Measurements from ENCODE around the gene KIAA0319L.
"Not testable (repeated sequence)": the region's sequence is repeated elsewhere in the genome, so short reads cannot be mapped to it uniquely, and the experiment has no call there.

The KIAA0319L gene

DNA sequence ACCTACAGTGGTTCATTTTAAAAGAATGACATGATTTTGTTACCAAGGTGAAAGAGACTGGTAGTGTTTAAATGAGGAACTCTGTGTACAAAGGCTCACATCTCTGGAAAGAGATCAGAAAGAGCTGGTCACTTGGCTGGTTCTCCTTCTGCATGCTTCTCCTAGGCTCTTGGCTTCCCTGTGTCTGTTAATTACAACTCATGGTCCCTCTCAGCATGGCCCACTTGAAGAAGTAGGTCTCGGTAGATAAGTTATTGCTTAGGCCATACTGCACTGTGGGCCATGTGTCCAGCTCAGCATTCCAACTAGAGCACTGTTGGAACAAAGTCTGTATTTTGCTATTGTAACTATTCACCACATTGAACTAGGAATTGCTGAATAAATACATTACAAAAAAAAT is 91.1 kb downstream of the KIAA0319L start:
- Histone ChIP-seq H3K36me3 (ENCODE audit: control insufficient read depth, low read depth, low read length) (peaks cover 71% of the 10 kb centered on the region), H3K27ac (ENCODE audit: low read length) (no peak overlapping the region)

DNA sequence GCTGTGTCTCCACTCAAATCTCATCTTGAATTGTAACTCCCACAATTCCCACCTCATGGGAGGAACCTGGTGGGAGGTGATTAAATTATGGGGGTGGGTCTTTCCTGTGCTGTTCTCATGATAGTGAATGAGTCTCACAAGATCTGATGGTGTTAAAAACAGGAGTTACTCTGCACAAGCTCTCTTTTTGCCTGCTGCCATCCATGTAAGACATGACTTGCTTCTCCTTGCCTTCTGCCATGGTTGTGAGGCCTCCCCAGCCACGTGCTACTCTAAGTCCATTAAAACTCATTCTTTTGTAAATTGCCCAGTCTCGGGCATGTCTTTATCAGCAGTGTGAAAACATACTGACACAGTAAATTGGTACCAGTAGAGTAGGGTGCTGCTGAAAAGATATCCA is 93.5 kb downstream of the KIAA0319L start:
- not testable (repeated sequence) for H3K27me3 ChIP-seq (ENCODE audit: control insufficient read depth, insufficient read depth, low read length); H3K4me3 ChIP-seq (ENCODE audit: low read length); H3K9ac ChIP-seq (ENCODE audit: low read length); H3K4me1 ChIP-seq (ENCODE audit: control insufficient read depth, low read depth, low read length); H3K27ac ChIP-seq (ENCODE audit: low read length); H3K9me3 ChIP-seq (ENCODE audit: control insufficient read depth, low read depth, low read length)
- peaks cover 59% of the 10 kb centered on the region for H3K36me3 ChIP-seq (ENCODE audit: control insufficient read depth, low read depth, low read length)

More for the DNA sequence above, 91.1 kb downstream of the KIAA0319L start:
- H3K4me1 ChIP-seq (ENCODE audit: control insufficient read depth, low read depth, low read length) = peaks cover 6% of the 10 kb centered on the region
- no peaks in the 10 kb centered on the region for H3K9me3 ChIP-seq (ENCODE audit: control insufficient read depth, low read depth, low read length)
- H3K27me3 ChIP-seq (ENCODE audit: control insufficient read depth, insufficient read depth, low read length) = no peaks in the 10 kb centered on the region
- no peak overlapping the region for H3K9ac ChIP-seq (ENCODE audit: low read length)
- H3K4me3 ChIP-seq (ENCODE audit: low read length) = no peak overlapping the region

DNA sequence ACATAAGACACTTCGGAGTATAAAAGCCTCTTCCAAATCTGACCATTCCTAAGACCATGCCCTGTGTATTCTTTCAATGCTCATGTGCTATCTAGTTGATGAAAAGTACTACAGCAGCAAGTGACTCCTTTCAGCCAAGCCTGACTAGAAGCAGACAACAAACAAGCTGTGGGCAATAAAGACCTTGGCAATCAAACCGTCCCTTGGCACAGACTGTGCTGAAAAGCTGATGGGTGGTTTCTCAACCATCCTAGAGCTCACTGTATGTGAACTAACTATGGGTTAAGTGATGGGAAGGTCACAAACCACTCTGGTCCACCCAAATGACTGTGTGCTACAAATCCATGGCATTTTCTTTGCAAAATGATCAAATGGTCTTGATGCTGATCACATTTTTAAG is 94.0 kb downstream of the KIAA0319L start:
- Histone ChIP-seq H3K4me3 (ENCODE audit: low read length) (no peak overlapping the region), H3K27me3 (ENCODE audit: control insufficient read depth, insufficient read depth, low read length) (no peaks in the 10 kb centered on the region)

DNA sequence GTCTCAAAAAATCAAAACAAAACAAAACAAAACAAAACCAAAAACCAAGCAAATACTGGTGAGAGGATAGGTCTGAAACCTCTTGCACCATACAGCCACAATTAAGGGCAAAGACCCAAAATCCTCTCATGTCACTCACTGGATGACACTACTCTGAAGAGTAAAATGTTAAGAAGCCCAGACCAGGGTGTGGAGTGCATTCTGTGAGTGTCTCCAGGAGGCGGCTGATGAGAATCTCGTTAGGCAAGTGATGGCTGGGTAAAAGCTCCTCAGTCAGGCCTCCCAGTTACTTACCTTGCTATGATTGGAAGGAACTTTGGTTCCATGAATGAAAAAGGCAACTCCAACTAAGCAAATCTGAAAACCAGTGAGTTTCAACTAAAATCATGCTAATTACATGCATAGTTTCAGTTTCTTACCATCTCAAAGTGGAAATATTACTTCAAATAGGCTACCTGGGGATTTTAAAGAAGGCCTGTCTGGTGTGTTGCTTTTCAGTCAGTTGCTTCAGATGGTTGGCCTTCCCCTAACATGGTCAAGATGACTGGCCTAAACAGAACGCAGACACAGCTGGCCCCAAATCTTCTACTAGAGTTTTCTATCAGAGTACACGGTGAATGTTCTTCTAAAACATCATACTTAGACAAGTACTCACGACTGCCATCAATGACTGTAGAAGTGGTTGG is 95.1 kb downstream of the KIAA0319L start:
- no peak overlapping the region for H3K4me3 ChIP-seq (ENCODE audit: low read length)
- H3K27ac ChIP-seq (ENCODE audit: low read length) = no peak overlapping the region
- H3K4me1 ChIP-seq (ENCODE audit: control insufficient read depth, low read depth, low read length) = no peaks in the 10 kb centered on the region
- H3K9ac ChIP-seq (ENCODE audit: low read length) = no peak overlapping the region
- H3K36me3 ChIP-seq (ENCODE audit: control insufficient read depth, low read depth, low read length) = peaks cover 54% of the 10 kb centered on the region
- no peaks in the 10 kb centered on the region for H3K27me3 ChIP-seq (ENCODE audit: control insufficient read depth, insufficient read depth, low read length)
- H3K9me3 ChIP-seq (ENCODE audit: control insufficient read depth, low read depth, low read length) = no peaks in the 10 kb centered on the region

More for the DNA sequence above, 94.0 kb downstream of the KIAA0319L start:
- Histone ChIP-seq H3K27ac (ENCODE audit: low read length) (no peak overlapping the region), H3K9me3 (ENCODE audit: control insufficient read depth, low read depth, low read length) (no peaks in the 10 kb centered on the region), H3K4me1 (ENCODE audit: control insufficient read depth, low read depth, low read length) (no peaks in the 10 kb centered on the region), H3K9ac (ENCODE audit: low read length) (no peak overlapping the region), H3K36me3 (ENCODE audit: control insufficient read depth, low read depth, low read length) (peaks cover 54% of the 10 kb centered on the region)

DNA sequence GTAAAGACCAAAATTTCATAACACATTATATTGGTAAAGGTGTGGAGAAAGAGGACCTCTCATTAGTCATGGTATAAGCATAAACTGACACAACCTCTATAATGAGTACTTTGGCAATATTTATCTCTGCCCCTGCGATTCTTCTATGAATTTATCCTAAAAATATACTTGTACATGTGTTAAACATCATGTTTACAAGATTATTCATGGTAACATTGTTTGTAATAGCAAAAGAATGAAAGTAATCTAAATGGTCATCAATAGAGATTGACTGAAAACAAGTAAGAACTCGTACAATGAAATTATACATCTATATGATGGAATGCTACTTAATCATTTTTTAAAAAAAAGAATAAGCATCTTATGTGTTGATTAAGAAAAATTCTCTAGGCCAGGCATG is 96.4 kb downstream of the KIAA0319L start:
- Histone ChIP-seq H3K9me3 (ENCODE audit: control insufficient read depth, low read depth, low read length) (no peaks in the 10 kb centered on the region), H3K4me1 (ENCODE audit: control insufficient read depth, low read depth, low read length) (no peaks in the 10 kb centered on the region), H3K27me3 (ENCODE audit: control insufficient read depth, insufficient read depth, low read length) (no peaks in the 10 kb centered on the region), H3K4me3 (ENCODE audit: low read length) (no peak overlapping the region), H3K36me3 (ENCODE audit: control insufficient read depth, low read depth, low read length) (peaks cover 51% of the 10 kb centered on the region), H3K27ac (ENCODE audit: low read length) (no peak overlapping the region), H3K9ac (ENCODE audit: low read length) (no peak overlapping the region)

DNA sequence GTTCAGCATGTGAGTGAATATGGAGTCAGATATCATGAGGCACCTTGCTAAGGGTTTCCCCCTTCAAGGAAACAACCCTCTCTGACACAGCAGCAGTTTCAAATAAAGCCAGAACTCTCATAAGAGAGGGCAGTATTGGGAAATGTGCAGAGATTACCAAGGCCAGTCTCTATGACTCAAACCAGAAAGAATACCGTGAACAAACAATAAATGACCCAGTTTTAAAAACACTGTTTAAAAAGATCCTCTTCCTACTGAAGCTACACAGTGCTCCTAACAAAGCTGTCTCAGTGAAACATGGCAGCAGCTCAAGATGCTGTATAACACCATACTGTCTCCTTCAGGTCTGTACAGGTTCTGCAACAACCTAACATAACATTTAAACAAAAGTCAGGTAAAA is 102.6 kb downstream of the KIAA0319L start:
- no peak overlapping the region for H3K4me3 ChIP-seq (ENCODE audit: low read length)
- no peak overlapping the region for H3K9ac ChIP-seq (ENCODE audit: low read length)
- H3K36me3 ChIP-seq (ENCODE audit: control insufficient read depth, low read depth, low read length) = peaks cover 45% of the 10 kb centered on the region
- H3K27ac ChIP-seq (ENCODE audit: low read length) = no peak overlapping the region
- H3K4me1 ChIP-seq (ENCODE audit: control insufficient read depth, low read depth, low read length) = no peaks in the 10 kb centered on the region
- H3K27me3 ChIP-seq (ENCODE audit: control insufficient read depth, insufficient read depth, low read length) = no peaks in the 10 kb centered on the region
- H3K9me3 ChIP-seq (ENCODE audit: control insufficient read depth, low read depth, low read length) = no peaks in the 10 kb centered on the region

DNA sequence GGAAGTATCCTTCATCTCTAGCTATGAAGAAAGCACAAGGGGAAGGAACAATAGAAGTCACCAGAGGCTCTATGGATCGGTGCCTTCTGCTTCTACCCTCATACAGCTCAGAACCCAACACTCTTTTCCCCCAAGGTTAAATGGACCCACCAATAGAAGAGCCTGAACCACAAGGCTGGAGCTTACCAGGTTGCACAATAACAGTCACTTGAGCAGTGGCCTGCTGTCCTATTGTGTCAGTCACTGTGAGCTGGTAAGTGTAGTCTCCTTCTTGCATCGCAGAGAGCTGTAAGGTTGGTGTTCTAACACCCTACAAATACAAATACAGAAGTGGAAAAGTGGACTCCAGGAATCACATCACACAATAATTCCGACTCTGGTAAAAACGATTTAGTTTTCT is 103.0 kb downstream of the KIAA0319L start:
- no peaks in the 10 kb centered on the region for H3K4me1 ChIP-seq (ENCODE audit: control insufficient read depth, low read depth, low read length)
- peaks cover 50% of the 10 kb centered on the region for H3K36me3 ChIP-seq (ENCODE audit: control insufficient read depth, low read depth, low read length)
- no peak overlapping the region for H3K9ac ChIP-seq (ENCODE audit: low read length)
- H3K9me3 ChIP-seq (ENCODE audit: control insufficient read depth, low read depth, low read length) = no peaks in the 10 kb centered on the region
- no peaks in the 10 kb centered on the region for H3K27me3 ChIP-seq (ENCODE audit: control insufficient read depth, insufficient read depth, low read length)
- no peak overlapping the region for H3K4me3 ChIP-seq (ENCODE audit: low read length)
- H3K27ac ChIP-seq (ENCODE audit: low read length) = no peak overlapping the region

DNA sequence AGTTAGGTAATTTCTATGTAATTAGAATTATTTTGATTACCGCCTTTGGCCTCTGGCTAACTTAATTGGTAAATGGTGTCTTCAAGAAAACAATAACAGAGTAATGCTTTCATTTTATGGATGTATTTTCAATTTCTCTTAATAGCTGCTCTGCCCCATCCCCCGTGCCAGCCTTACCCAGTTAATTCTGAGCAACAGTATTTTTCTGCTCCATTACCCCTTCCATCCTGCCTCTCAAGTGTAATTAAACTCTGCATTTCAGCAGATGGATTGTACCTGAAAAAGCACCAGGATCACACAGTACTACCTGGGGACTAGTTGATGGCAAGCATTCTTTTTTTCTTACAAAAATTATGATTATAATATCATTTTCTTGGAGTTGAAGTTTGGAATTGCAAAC is 104.2 kb downstream of the KIAA0319L start:
- H3K9ac ChIP-seq (ENCODE audit: low read length) = no peak overlapping the region
- no peaks in the 10 kb centered on the region for H3K4me1 ChIP-seq (ENCODE audit: control insufficient read depth, low read depth, low read length)
- no peak overlapping the region for H3K27ac ChIP-seq (ENCODE audit: low read length)
- H3K9me3 ChIP-seq (ENCODE audit: control insufficient read depth, low read depth, low read length) = no peaks in the 10 kb centered on the region
- H3K27me3 ChIP-seq (ENCODE audit: control insufficient read depth, insufficient read depth, low read length) = no peaks in the 10 kb centered on the region
- peaks cover 61% of the 10 kb centered on the region for H3K36me3 ChIP-seq (ENCODE audit: control insufficient read depth, low read depth, low read length)
- no peak overlapping the region for H3K4me3 ChIP-seq (ENCODE audit: low read length)

DNA sequence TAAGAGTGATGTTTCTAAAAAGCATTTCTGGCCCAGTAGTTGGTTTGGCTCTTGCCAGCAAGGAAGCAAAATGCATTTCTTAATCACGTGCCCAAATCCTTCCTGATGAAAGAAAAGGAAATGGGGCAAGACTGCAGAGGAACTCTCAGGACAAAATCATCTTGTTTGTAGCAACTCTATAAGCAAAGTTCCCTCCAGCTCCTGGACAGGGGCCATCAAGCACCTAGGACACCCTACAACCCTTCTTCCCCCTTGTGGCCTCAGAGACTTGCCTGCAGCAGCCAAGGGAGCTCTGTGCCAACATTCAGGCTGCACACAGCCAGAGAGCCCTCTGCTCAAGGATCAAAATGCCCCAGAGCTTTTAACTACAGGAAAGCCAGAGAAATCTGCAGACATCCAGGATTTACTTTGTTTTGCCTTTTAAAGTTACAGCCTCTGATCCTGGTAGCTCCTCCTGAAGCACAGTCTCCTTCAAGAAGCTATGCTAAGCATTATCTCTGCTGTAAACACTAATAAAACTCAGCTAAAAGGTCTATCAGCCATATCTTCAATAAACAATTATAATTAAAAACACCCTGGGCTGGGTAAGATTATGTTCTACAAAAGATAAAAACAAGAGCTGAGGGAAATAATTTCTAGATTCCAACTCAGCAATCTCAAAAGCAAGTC is 105.0 kb downstream of the KIAA0319L start:
- peaks cover 66% of the 10 kb centered on the region for H3K36me3 ChIP-seq (ENCODE audit: control insufficient read depth, low read depth, low read length)

DNA sequence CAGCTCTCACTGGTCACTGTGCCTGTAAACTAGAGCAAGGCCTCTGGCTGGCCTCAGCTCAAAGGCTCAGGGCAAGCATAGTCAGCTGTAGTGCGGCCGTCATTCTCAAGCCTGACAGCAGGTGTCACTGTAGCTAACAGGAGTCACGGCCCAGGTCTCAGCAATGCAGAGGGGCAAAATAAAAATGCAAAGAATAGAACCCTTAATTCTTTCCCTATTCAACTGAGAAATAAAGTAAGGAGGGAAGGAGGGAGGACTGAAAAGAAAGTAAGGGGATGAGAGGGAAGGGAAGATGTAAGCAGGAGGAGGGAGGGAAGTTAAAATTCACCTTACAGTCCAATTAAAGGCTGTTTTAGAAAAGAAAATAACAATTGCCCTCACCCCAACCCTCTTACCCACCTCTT is 106.1 kb downstream of the KIAA0319L start:
- Histone ChIP-seq H3K4me1 (ENCODE audit: control insufficient read depth, low read depth, low read length) (no peaks in the 10 kb centered on the region), H3K27me3 (ENCODE audit: control insufficient read depth, insufficient read depth, low read length) (no peaks in the 10 kb centered on the region), H3K4me3 (ENCODE audit: low read length) (no peak overlapping the region), H3K9me3 (ENCODE audit: control insufficient read depth, low read depth, low read length) (no peaks in the 10 kb centered on the region), H3K9ac (ENCODE audit: low read length) (no peak overlapping the region), H3K27ac (ENCODE audit: low read length) (no peak overlapping the region), H3K36me3 (ENCODE audit: control insufficient read depth, low read depth, low read length) (peaks cover 66% of the 10 kb centered on the region)

More for the DNA sequence above, 105.0 kb downstream of the KIAA0319L start:
- Histone ChIP-seq H3K9me3 (ENCODE audit: control insufficient read depth, low read depth, low read length) (no peaks in the 10 kb centered on the region), H3K9ac (ENCODE audit: low read length) (no peak overlapping the region), H3K4me3 (ENCODE audit: low read length) (no peak overlapping the region), H3K4me1 (ENCODE audit: control insufficient read depth, low read depth, low read length) (no peaks in the 10 kb centered on the region), H3K27me3 (ENCODE audit: control insufficient read depth, insufficient read depth, low read length) (no peaks in the 10 kb centered on the region), H3K27ac (ENCODE audit: low read length) (no peak overlapping the region)

DNA sequence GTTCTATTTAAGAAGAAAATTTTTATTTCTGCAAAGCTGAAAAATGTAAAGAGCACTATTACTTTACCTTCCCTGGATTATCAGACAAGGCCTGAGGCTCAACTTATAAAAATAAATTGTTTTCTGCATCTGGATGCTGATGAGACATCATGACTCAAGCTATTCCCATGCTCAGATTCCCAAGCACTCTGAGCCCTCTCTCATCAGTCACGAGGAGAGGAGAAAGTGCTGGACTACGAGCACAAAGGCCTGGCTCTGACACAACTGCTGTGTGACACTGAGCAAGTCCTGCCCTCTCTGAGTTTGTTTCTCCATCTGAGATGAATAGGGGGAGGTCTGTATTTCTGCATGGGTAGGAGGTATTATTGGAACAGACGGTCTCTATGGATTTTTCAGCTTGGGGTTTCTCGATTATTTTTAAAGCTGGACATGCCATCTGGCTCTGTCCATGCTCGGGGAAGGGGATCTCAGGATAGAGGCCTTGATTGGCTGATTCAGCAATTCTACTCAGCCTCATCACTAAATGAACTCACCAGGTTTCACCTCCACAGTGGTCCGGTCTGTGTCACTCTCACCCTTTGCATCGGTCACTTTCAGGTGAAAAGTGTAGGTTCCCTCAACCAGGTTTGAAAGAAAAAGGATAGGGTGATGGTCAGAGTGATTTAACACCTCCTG is 107.7 kb downstream of the KIAA0319L start:
- Histone ChIP-seq H3K4me1 (ENCODE audit: control insufficient read depth, low read depth, low read length) (no peaks in the 10 kb centered on the region), H3K27me3 (ENCODE audit: control insufficient read depth, insufficient read depth, low read length) (no peaks in the 10 kb centered on the region), H3K27ac (ENCODE audit: low read length) (no peak overlapping the region), H3K9me3 (ENCODE audit: control insufficient read depth, low read depth, low read length) (no peaks in the 10 kb centered on the region), H3K9ac (ENCODE audit: low read length) (no peak overlapping the region), H3K36me3 (ENCODE audit: control insufficient read depth, low read depth, low read length) (peaks cover 70% of the 10 kb centered on the region), H3K4me3 (ENCODE audit: low read length) (no peak overlapping the region)
